CD4-positive, alpha-beta T cell (primary cell): ENCODE data around the gene FXYD4. TPM values are rescaled to one million over a fixed set of nuclear protein-coding genes. Genes with fewer than 3 reads are reported as not detected.

Source experiments
- ATAC-seq: fragments of 200-7000 bp; cut with Tn5 transposase; one replicate; pipeline ENCODE4 v1.10.0; 2022; ENCODE audit warnings: mild to moderate bottlenecking; ENCODE audit not compliant: poor library complexity
- CTCF ChIA-PET: fragments of 350-600 bp; sonication (Branson Sonifier 250); formaldehyde crosslinking; loops from one replicate; lab custom pipeline; 2021; ENCODE audit warnings: antibody characterized with exemption, inconsistent platforms; lab: Charles Lee
- POLR2A ChIA-PET: fragments of 350-600 bp; sonication (Branson Sonifier 250); formaldehyde crosslinking; loops from one replicate; lab custom pipeline; 2021; ENCODE audit warnings: antibody characterized with exemption, inconsistent platforms; lab: Charles Lee
- DNase-seq, 14 experiments: peaks; one replicate each; pipeline ENCODE4 v3.0.0-alpha.2; 2013 to 2020; ENCODE audit warnings: mixed read lengths in 2 of 14
- H3K27ac ChIP-seq, 2 donors: one replicate each; pipeline versions ENCODE4 v1.5.1 to v1.7.0; 2013; ENCODE audit warnings: low read length in 2 of 2, low read depth in 1 of 2, mild to moderate bottlenecking in 1 of 2
- H3K27me3 ChIP-seq, 2 experiments: 1 replicate in 1 of 2; 2 replicates in 1 of 2; pipeline versions ENCODE4 v1.6.1 to v1.7.0; 2013; ENCODE audit warnings: low read length in 2 of 2, control low read depth in 1 of 2, mild to moderate bottlenecking in 1 of 2, moderate library complexity in 1 of 2; ENCODE audit not compliant: insufficient read depth in 2 of 2, control insufficient read depth in 1 of 2
- H3K36me3 ChIP-seq: one replicate; pipeline ENCODE4 v1.6.1; 2013; ENCODE audit warnings: low read length, control low read depth; ENCODE audit not compliant: insufficient read depth
- H3K4me1 ChIP-seq: one replicate; pipeline ENCODE4 v1.6.1; 2013; ENCODE audit warnings: low read length, control low read depth; ENCODE audit not compliant: insufficient read depth
- H3K4me3 ChIP-seq: one replicate; pipeline ENCODE4 v1.5.1; 2013; ENCODE audit warnings: mild to moderate bottlenecking, low read length, moderate library complexity
- H3K9me3 ChIP-seq, 2 experiments: 1 replicate in 1 of 2; 2 replicates in 1 of 2; pipeline versions ENCODE4 v1.6.1 to v1.7.0; 2013; ENCODE audit warnings: low read length in 2 of 2, mild to moderate bottlenecking in 2 of 2, control low read depth in 1 of 2, moderate library complexity in 1 of 2; ENCODE audit not compliant: control insufficient read depth in 1 of 2, insufficient read depth in 1 of 2
- H3K27ac Mint-ChIP-seq: one replicate; pipeline ENCODE4 v1.8.0; 2020; ENCODE audit warnings: mixed read lengths
- H3K27me3 Mint-ChIP-seq: one replicate; pipeline ENCODE4 v1.8.0; 2021; ENCODE audit warnings: mixed read lengths
- H3K36me3 Mint-ChIP-seq: one replicate; pipeline ENCODE4 v1.8.0; 2021; ENCODE audit warnings: low read depth, mixed read lengths
- H3K4me1 Mint-ChIP-seq: one replicate; pipeline ENCODE4 v1.8.0; 2021; ENCODE audit warnings: low read depth, mixed read lengths
- H3K4me3 Mint-ChIP-seq: one replicate; pipeline ENCODE4 v1.8.0; 2020; ENCODE audit warnings: mild to moderate bottlenecking, mixed read lengths
- H3K9me3 Mint-ChIP-seq: one replicate; pipeline ENCODE4 v1.8.0; 2020; ENCODE audit warnings: mixed read lengths
- intact Hi-C, 2 experiments: fragments of 100-400 bp; cut with DNase I in 1 of 2; cut with micrococcal nuclease in 1 of 2; formaldehyde crosslinking; loops; one replicate each; pipeline versions ENCODE4 v1.15.1 to v1.9.0; 2023 to 2025; cut with DNase I, micrococcal nuclease
- total RNA-seq, 174 experiments: library from RNA in 2 of 174; stranded (reverse) in 2 of 174; gene quantifications; one replicate each; pipeline ENCODE4 v1.2.3 and lab custom pipeline; 2021 to 2026
- TF ChIP-seq, protein P1 (sequence below): fragments of 200-600 bp; IDR thresholded peaks from one replicate; pipeline ENCODE4 v1.8.0; 2022; ENCODE audit warnings: antibody characterized with exemption, mild to moderate bottlenecking

Gene FXYD4
- total RNA-seq, 2 experiments from 2014 or later: not detected

DNA sequence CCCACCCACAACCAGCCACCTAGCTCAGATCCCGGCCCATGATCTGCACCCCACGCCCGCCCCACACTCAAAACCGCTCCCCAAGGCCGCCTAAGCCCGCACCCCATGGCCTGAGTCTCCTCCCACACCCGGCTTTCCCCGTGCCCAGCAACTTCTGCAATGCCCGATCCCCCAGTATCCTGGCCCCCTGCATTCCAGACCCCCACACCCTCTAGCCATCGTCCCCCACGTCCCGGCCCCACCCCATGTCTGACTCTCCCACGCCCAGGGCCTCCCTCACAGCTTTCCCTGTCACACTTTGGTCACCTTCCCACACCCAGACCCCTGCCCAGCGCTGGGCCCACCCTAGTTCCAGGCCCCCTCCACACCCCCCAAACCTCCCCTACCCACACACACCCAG, 20.1 kb upstream of the FXYD4 start:
- peaks cover 14% of the 10 kb centered on the region for H3K4me1 Mint-ChIP-seq
- H3K4me3 ChIP-seq: no peak overlapping the region
- DNase-seq (no peak), ATAC-seq (no peak)
- no peaks in the 10 kb centered on the region for H3K36me3 ChIP-seq
- H3K27me3 ChIP-seq: peaks cover 9 to 13% of the 10 kb centered on the region in 2 experiments
- CTCF ChIA-PET: no interaction called here
- H3K4me1 ChIP-seq: peaks cover 26% of the 10 kb centered on the region
- peaks cover 18% of the 10 kb centered on the region for H3K27me3 Mint-ChIP-seq
- POLR2A ChIA-PET: interaction anchor here (0.7 kb wide), 1 partner anchor 10 kb away, joined by 4 read pairs; no protein-coding TSS in a partner anchor
- intact Hi-C loops: no loop called here
- no peaks in the 10 kb centered on the region for H3K9me3 ChIP-seq
- no peak overlapping the region for H3K4me3 Mint-ChIP-seq
- TF ChIP-seq, protein P1, sequence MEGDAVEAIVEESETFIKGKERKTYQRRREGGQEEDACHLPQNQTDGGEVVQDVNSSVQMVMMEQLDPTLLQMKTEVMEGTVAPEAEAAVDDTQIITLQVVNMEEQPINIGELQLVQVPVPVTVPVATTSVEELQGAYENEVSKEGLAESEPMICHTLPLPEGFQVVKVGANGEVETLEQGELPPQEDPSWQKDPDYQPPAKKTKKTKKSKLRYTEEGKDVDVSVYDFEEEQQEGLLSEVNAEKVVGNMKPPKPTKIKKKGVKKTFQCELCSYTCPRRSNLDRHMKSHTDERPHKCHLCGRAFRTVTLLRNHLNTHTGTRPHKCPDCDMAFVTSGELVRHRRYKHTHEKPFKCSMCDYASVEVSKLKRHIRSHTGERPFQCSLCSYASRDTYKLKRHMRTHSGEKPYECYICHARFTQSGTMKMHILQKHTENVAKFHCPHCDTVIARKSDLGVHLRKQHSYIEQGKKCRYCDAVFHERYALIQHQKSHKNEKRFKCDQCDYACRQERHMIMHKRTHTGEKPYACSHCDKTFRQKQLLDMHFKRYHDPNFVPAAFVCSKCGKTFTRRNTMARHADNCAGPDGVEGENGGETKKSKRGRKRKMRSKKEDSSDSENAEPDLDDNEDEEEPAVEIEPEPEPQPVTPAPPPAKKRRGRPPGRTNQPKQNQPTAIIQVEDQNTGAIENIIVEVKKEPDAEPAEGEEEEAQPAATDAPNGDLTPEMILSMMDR: no peak
- no peaks in the 10 kb centered on the region for H3K9me3 Mint-ChIP-seq
- no peaks in the 10 kb centered on the region for H3K36me3 Mint-ChIP-seq
- H3K27ac ChIP-seq: no peak overlapping the region
- H3K27ac Mint-ChIP-seq: no peak overlapping the region

DNA sequence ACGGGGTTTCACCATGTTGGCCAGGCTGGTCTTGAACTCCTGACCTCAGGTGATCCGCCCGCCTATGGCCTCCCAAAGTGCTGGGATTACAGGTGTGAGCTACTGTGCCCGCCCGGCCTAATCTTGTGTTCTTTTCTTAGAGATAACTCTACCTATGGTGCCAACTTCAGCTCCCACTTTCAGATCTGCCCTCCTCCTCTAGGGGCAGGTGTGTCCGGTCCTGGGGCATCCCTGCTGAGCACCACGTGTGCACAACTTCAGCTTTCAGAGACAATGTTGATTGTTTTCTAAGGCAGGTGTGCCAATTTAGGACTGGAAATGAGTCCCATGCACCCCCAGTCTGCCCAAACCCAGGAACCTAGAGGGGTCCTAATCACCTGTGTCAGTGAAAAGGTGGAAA, 18.5 kb upstream of the FXYD4 start:
- Histone ChIP-seq H3K4me1 (peaks cover 24% of the 10 kb centered on the region), H3K27me3 (peaks cover 9 to 13% of the 10 kb centered on the region in 2 experiments), H3K36me3 (no peaks in the 10 kb centered on the region), H3K27ac (no peak overlapping the region), H3K9me3 (no peaks in the 10 kb centered on the region), H3K4me3 (no peak overlapping the region)
- Mint-ChIP-seq H3K4me3 (no peak overlapping the region), H3K9me3 (no peaks in the 10 kb centered on the region), H3K27ac (no peak overlapping the region), H3K27me3 (peaks cover 18% of the 10 kb centered on the region), H3K36me3 (no peaks in the 10 kb centered on the region), H3K4me1 (peaks cover 13% of the 10 kb centered on the region)
- ChIA-PET POLR2A (no interaction called here), CTCF (no interaction called here)
- ATAC-seq (no peak), DNase-seq (no peak)
- TF ChIP-seq, protein P1: no peak
- intact Hi-C loops: no loop called here

DNA sequence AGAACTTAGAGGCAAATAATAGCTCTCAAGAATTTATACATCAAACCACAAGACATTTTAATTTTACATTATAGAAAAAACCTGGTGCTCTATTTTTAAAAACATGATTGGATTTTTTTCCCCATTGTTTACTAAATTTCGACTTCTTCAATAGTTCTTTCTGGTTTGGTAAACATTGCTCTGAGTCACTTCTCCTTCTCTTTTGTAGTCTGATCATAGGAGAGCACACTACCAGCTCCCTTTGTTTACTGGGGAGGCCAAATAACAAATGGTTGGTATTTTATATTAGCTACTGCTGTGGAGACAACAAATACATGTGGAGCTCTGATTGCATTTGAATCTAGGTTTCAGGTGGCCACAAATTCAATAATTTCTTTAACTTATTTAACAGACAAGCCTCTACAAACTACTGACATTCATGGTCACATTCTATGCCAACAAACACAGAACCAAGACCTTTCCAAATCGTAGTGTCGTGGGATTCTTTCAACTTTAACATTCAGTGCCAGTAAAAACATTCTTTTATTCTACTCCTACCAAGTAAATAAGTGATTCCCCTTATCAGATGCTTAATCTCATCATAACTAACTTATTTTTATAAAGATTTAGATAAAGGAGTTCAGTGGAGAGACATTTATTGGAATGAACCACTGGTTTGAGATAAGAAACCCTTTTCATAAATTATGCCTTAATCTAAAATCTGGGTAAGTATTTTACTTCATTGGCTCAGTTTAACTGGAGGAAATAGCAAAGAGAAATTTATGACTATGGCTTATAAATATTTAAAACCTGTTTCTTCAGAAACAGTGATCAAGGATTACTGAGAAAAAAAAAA, 17.7 kb upstream of the FXYD4 start:
- Mint-ChIP-seq H3K4me3 (no peak overlapping the region), H3K36me3 (no peaks in the 10 kb centered on the region), H3K4me1 (peaks cover 5% of the 10 kb centered on the region), H3K27ac (no peak overlapping the region), H3K27me3 (peaks cover 14% of the 10 kb centered on the region), H3K9me3 (no peaks in the 10 kb centered on the region)
- ATAC-seq: no peak
- peaks cover 17% of the 10 kb centered on the region for H3K4me1 ChIP-seq
- CTCF ChIA-PET: no interaction called here
- POLR2A ChIA-PET: no interaction called here
- H3K9me3 ChIP-seq: no peaks in the 10 kb centered on the region
- H3K27ac ChIP-seq: no peak overlapping the region
- peaks cover 9 to 13% of the 10 kb centered on the region in 2 experiments for H3K27me3 ChIP-seq
- DNase-seq: no peak
- TF ChIP-seq, protein P1: no peak
- intact Hi-C loops: no loop called here
- H3K4me3 ChIP-seq: no peak overlapping the region
- H3K36me3 ChIP-seq: no peaks in the 10 kb centered on the region
